Motor neuron (in vitro differentiated cells): ENCODE measurements around the gene IL34. TPM values are rescaled to one million over a fixed set of nuclear protein-coding genes. Genes with fewer than 3 reads are reported as not detected.
"Not testable (repeated sequence)": the region's sequence is repeated elsewhere in the genome, so short reads cannot be mapped to it uniquely, and the experiment has no call there.

Source experiments
- ATAC-seq, 8 experiments: fragments of 200-7000 bp; cut with Tn5 transposase; replicated peaks in 6 of 8; 2 replicates each; pipeline ENCODE4 v1.8.0; 2021; ENCODE audit warnings: mild to moderate bottlenecking in 8 of 8, moderate library complexity in 8 of 8
- H3K27ac ChIP-seq, 2 donors: fragments of 250-450 bp; sonication (Bioruptor Pico); 2 replicates each; pipeline ENCODE4 v1.9.0; 2021; ENCODE audit warnings: antibody characterized with exemption in 2 of 2, mild to moderate bottlenecking in 2 of 2, moderate library complexity in 1 of 2
- H3K4me1 ChIP-seq, 2 donors: fragments of 250-450 bp; sonication (Bioruptor Pico); replicated peaks in 1 of 2; 2 replicates each; pipeline ENCODE4 v1.6.1; 2021; ENCODE audit warnings: antibody characterized with exemption in 2 of 2, mild to moderate bottlenecking in 2 of 2, moderate library complexity in 1 of 2
- H3K4me3 ChIP-seq, 5 donors: fragments of 250-450 bp; sonication (Bioruptor Pico); 2 replicates each; pipeline ENCODE4 v1.9.0; 2021; ENCODE audit warnings: antibody characterized with exemption in 5 of 5, mild to moderate bottlenecking in 5 of 5, moderate library complexity in 4 of 5
- WGBS, 10 experiments: fragments of 450-650 bp; shearing (Covaris generic); methylation state at CpG; one replicate each; pipeline ENCODE4 v1.0.0; 2022; 5-methylcytosine and 5-hydroxymethylcytosine counted together
- in situ Hi-C, 9 experiments: fragments of 400-800 bp; cut with MboI; loops; one replicate each; pipeline ENCODE4 v1.15.0; 2021; ENCODE audit warnings: low sequenced_read_pairs in 9 of 9, low pct_unique_long_range_greater_than_20kb in 2 of 9; ENCODE audit not compliant: unreplicated experiment in 9 of 9
- total RNA-seq, 8 experiments: library from RNA; unstranded; fragments of 300-600 nt; gene quantifications; 2 replicates each; pipeline versions ENCODE4 v1.2.3 to v1.2.4, GENCODE V29; 2022

Gene IL34
- total RNA-seq, 8 experiments from 2014 or later: 0.25 to 2.5 (median 1.00) TPM

GRCh38 chr16:70662991-70663523 lies 16.7 kb downstream of the IL34 start:
- peaks cover 0 to 4% of the 10 kb centered on the region in 2 donors for H3K4me1 ChIP-seq
- no CpG with 5 or more reads among the region's 13 CpGs for WGBS, 10 experiments
- no peak overlapping the region for H3K27ac ChIP-seq
- ATAC-seq: no peak
- no peak overlapping the region for H3K4me3 ChIP-seq
- in situ Hi-C loops: loop anchor here in 2 of 9 experiments (25.0 kb wide), 2 partner anchors 276 to 326 kb away; partner anchors contain the start of gene DDX19A (in 1 of the 2)

DNA sequence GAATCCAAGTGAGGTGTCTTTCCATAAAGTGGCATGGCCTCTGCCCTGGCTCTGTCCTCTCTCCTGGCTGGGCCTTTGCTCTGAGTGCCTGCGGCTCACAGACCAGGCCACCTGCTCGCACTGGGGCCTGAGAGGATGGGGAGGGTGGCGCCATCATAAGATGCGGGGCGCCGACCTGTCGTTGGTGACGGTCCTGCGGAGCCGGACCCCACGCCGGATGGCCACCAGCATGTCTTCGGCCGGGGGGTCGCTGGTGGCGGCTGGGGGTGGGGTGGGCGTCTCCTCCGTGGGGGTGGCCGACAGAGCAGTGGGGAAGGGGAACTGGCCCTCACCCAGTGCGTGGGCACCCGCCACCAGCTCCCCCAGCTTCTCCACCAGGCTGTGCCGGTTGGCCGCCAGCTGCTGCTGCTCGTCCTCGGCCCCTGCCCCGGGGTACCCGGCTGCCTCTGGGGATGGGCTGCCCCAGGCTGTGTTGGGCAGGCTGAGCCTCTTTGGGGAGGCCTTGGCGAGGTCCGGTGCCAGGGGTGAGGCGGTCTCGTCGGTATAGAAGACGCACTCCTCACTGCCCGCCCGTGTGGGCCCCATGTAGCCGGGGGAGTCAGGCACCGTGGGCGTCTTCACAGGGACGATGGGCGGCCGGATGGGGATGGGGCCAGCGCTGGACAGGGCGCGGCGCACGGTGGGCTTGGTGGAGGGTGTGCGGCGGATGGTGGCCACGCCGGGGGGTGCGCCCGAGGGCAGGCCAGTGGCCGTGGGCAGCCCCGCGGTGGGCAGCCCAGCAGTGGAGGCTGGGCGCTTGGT lies 17.4 kb downstream of the IL34 start:
- no peak overlapping the region for H3K4me3 ChIP-seq
- in situ Hi-C loops: loop anchor here in 2 of 9 experiments (25.0 kb wide), 2 partner anchors 276 to 326 kb away; partner anchors contain the start of gene DDX19A (in 1 of the 2)
- H3K27ac ChIP-seq: no peak overlapping the region
- 93 to 100% (median 99%) methylated on average over 3 to 14 of the region's 56 CpGs; no CpG with 5 or more reads in 6 of the 10 experiments for WGBS, 10 experiments
- H3K4me1 ChIP-seq: peaks cover 0 to 4% of the 10 kb centered on the region in 2 donors
- peak in 3 of 8 experiments; percentile 11 to 21 (median 20) for ATAC-seq

- no peak overlapping the region for H3K4me3 ChIP-seq
- 95% methylated on average over 4 of the region's 39 CpGs; no CpG with 5 or more reads in 9 of the 10 experiments for WGBS, 10 experiments
- H3K27ac ChIP-seq: no peak overlapping the region
- peaks cover 0 to 4% of the 10 kb centered on the region in 2 donors for H3K4me1 ChIP-seq
- peak in 4 of 8 experiments; percentile 8 to 25 (median 16) for ATAC-seq
- in situ Hi-C loops: loop anchor here in 2 of 9 experiments (25.0 kb wide), 2 partner anchors 277 to 327 kb away; partner anchors contain the start of gene DDX19A (in 1 of the 2)
Measured at GRCh38 chr16:70664325-70665112, 18.2 kb downstream of the IL34 start.

GRCh38 chr16:70665113-70665694 lies 18.8 kb downstream of the IL34 start:
- H3K4me3 ChIP-seq: no peak overlapping the region
- H3K4me1 ChIP-seq: peaks cover 0 to 4% of the 10 kb centered on the region in 2 donors
- in situ Hi-C loops: loop anchor here in 2 of 9 experiments (25.0 kb wide), 2 partner anchors 278 to 328 kb away; partner anchors contain the start of gene DDX19A (in 1 of the 2)
- ATAC-seq: peak in 1 of 8 experiments; percentile 2
- 100% methylated on average over 1 to 2 of the region's 14 CpGs; no CpG with 5 or more reads in 8 of the 10 experiments for WGBS, 10 experiments
- H3K27ac ChIP-seq: no peak overlapping the region

DNA sequence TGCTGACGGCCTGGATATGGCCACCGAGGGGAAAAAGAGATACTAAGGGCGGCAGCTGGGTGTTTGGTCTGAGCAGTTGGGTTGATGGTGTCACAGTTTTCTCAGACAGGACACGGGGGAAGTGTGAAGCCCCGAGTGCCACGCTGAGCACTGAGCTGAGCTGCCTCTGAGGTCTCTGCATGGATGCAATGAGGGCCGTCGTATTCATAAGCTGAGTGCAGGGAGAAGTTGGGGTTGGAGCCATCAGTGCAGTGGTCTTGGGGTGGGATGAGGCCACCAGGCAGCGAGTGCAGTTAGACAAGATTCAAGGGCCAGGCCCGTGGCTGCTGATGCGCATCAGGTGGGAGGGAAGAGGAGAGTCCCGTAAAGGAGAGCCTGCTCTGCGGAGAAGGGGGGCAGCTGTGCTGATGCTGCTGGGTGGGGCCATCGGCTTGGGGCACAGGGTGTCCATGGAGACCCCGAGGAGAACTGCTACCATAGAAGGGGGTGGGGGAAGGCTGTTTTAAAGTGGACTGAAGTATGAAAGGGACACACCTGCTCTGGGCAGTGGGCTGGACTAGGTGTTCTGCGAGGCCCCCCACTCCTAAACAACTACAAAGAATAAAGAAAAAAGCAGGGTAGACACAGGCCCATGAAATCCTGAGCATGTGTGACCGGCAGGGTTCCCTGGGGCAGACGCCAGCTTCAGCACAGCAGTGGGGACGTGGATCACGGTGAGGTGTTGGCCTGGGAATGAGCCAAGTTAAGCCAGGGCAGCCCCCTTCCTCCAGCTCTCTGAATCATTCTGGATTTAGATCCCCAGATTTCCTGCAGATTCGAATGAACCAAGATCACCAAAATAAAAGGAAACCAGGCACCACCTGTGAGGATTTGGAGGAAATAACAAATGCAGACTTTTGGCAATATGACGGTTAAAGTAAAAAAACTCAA lies 19.7 kb downstream of the IL34 start:
- WGBS, 10 experiments: 79 to 100% (median 89%) methylated on average over 1 to 6 of the region's 22 CpGs; no CpG with 5 or more reads in 1 of the 10 experiments
- in situ Hi-C loops: loop anchor here in 2 of 9 experiments (25.0 kb wide), 2 partner anchors 279 to 329 kb away; partner anchors contain the start of gene DDX19A (in 1 of the 2)
- no peak overlapping the region for H3K27ac ChIP-seq
- no peak overlapping the region for H3K4me3 ChIP-seq
- no peaks in the 10 kb centered on the region for H3K4me1 ChIP-seq
- ATAC-seq: no peak

DNA sequence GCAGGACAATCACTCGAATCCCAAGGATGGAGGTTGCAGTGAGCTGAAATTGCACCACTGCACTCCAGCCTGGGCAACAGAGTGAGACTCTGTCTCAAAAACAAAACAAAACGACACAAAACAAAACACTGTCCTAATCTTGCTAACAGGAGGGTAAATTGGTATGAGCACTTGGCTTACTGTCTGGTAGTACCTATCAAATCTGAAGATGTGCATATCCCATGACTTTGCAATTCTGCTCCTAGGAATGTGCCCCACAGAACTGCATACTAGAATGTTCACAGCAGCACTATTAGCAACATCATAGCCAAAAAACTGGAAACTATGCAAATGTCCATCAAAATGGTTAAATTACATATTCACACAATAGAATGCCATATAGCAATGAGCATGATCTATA lies 23.8 kb downstream of the IL34 start:
- peak in 1 of 8 experiments; percentile 44 for ATAC-seq
- in situ Hi-C loops: loop anchor here in 3 of 9 experiments (10.0 to 25.0 kb wide), 3 partner anchors 95 to 333 kb away; partner anchors contain the start of gene DDX19A (in 1 of the 3)
- no peak overlapping the region for H3K4me3 ChIP-seq

DNA sequence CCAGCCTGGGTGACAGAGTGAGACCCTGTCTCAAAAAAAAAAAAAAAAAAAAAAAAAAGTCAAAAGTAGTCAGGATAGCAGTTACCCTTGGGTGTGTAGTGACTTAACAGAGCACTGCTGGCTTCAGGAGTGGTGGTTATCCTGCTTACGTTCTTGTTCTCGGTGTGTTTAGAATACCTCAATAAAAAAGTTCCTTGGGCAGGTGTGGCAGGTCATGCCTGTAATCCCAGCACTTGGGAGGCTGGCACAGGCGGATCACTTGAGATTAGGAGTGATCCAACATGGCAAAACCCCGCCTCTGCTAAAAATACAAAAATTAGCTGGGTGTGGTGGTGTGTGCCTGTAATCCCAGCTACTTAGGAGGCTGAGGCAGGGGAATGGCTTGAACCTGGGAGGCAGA lies 24.6 kb downstream of the IL34 start:
- ATAC-seq, H3K27ac ChIP-seq, H3K4me1 ChIP-seq, H3K4me3 ChIP-seq: not testable (repeated sequence)
- WGBS, 10 experiments: 80 to 100% (median 100%) methylated on average over 1 to 4 of the region's 4 CpGs; no CpG with 5 or more reads in 1 of the 10 experiments
- in situ Hi-C loops: loop anchor here in 3 of 9 experiments (10.0 to 25.0 kb wide), 3 partner anchors 94 to 334 kb away; partner anchors contain the start of gene DDX19A (in 1 of the 3)

More for the DNA sequence above, 23.8 kb downstream of the IL34 start:
- no peak overlapping the region for H3K27ac ChIP-seq
- no peaks in the 10 kb centered on the region for H3K4me1 ChIP-seq
- WGBS, 10 experiments: 0 to 100% (median 80%) methylated on average over 1 to 2 of the region's 2 CpGs; no CpG with 5 or more reads in 3 of the 10 experiments

DNA sequence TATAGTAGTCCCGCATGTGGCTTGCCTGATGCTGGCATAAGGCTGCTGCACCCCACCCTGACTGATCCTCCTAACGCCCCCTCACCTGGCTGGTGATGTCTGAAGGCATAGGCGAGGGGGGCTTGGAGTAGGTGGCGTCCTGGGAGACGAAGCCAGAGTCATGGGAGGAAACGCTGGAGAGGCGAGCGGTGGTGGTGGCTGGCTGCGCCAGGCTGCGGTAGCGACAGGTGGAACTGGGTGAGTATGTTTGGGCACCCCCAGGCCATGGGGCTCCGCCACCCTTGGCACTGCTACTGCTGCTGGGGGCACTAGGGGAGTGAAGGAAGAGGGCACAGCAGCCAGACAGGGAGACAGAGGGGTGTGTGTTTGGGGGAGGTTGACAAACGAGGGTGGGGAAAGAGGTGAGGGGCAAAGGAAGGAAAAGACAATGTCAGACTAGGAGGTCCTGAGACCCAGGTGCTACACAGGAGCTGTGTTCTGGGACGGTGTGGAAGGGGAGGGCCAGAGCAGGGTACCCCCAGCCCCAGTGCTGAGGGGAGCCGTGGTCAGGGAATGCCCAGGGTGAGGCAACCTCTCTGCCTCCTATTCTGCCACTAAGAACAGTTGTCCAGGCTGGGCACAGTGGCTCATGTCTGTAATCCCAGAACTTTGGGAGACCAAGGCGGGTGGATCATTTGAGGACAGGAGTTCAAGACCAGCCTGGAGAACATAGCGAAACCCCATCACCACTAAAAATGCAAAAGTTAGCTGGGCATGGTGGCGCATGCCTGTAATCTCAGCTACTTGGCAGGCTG lies 28.1 kb downstream of the IL34 start:
- Histone ChIP-seq H3K4me1 (no peaks in the 10 kb centered on the region), H3K27ac (no peak overlapping the region), H3K4me3 (no peak overlapping the region)
- ATAC-seq: no peak
- in situ Hi-C loops: loop anchor here in 3 of 9 experiments (10.0 to 25.0 kb wide), 3 partner anchors 90 to 337 kb away; partner anchors contain the start of gene DDX19A (in 1 of the 3)
- 42 to 100% (median 90%) methylated on average over 1 to 11 of the region's 18 CpGs; no CpG with 5 or more reads in 1 of the 10 experiments for WGBS, 10 experiments

- in situ Hi-C loops: loop anchor here in 1 of 9 experiments (10.0 kb wide), 1 partner anchor 89 kb away; no protein-coding TSS in a partner anchor
- peak in 3 of 8 experiments; percentile 27 to 53 (median 36) for ATAC-seq
- Histone ChIP-seq H3K27ac (no peak overlapping the region), H3K4me1 (peaks cover 0 to 3% of the 10 kb centered on the region in 2 donors), H3K4me3 (no peak overlapping the region)
- WGBS, 10 experiments: 70 to 100% (median 100%) methylated on average over 1 to 2 of the region's 7 CpGs; no CpG with 5 or more reads in 5 of the 10 experiments
Measured at GRCh38 chr16:70675851-70676513, 29.6 kb downstream of the IL34 start.
